ENCODE measurements around the gene ZDHHC18.
A peak's percentile ranks its signal among the peaks of the same experiment; 100 is the strongest.

ZDHHC18 gene

GRCh38 chr1:26788515-26788785 lies 38.0 kb upstream of the ZDHHC18 start:
- H3K4me3 ChIP-seq (ENCODE audit: low read depth, low read length), result peak overlapping the region; percentile 82
- no peak for DNase-seq (ENCODE audit: low read depth)
- TF ChIP-seq CTCF (conservative IDR thresholded peaks at IDR 0.05; ENCODE audit: low read depth, low read length), result no peak

DNA sequence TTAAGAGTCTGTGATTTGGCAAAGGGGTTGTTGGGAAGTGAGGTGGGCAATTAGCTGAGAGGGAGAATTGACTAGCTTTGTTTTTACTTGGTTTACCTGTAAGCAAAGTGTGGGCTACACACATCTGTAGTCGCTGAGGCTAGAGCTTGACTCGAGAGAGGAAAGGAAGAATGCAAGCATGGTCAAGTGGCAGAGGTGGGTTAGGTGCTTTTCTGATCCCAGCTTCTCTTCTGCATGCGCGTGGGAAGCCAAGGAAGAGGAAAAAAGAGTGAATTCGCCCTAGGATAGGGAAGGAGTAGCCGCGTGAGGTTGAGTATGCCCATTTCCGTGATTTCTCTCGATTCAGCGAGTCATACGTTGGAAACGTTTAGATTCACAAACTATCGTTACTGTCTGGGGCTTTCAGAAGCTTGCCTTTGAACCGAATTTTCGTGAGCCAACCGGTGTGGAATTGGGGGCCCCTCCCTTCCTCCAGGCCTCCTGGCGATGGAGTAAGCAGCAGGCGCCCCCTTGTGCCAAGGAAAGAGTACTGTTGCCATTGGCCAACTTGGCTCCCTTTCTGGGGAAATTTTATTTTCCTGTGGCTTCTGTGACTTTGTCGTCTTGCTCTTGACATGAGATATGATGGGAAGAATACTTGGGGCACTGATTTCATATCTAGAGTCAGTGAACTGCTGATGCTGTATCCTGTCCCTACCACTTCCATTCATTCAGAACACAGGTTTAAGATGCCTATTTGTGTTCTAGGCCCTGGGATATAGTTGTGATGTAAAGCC lies 37.5 kb upstream of the ZDHHC18 start:
- DNase-seq (ENCODE audit: low read depth), result peak; percentile 92
- TF ChIP-seq CTCF (conservative IDR thresholded peaks at IDR 0.05; ENCODE audit: low read depth, low read length), result peak; percentile 95
- peak overlapping the region; percentile 82 for H3K4me3 ChIP-seq (ENCODE audit: low read depth, low read length)

GRCh38 chr1:26789612-26789865 lies 36.9 kb upstream of the ZDHHC18 start:
- no peak for DNase-seq (ENCODE audit: low read depth)
- H3K4me3 ChIP-seq (ENCODE audit: low read depth, low read length), result no peak overlapping the region
- no peak for TF ChIP-seq CTCF (conservative IDR thresholded peaks at IDR 0.05; ENCODE audit: low read depth, low read length)

- TF ChIP-seq CTCF (conservative IDR thresholded peaks at IDR 0.05; ENCODE audit: low read depth, low read length), result no peak
- no peak overlapping the region for H3K4me3 ChIP-seq (ENCODE audit: low read depth, low read length)
- peak; percentile 41 for DNase-seq (ENCODE audit: low read depth)
These were observed 36.6 kb upstream of the ZDHHC18 start for GRCh38 chr1:26789931-26790330.

DNA sequence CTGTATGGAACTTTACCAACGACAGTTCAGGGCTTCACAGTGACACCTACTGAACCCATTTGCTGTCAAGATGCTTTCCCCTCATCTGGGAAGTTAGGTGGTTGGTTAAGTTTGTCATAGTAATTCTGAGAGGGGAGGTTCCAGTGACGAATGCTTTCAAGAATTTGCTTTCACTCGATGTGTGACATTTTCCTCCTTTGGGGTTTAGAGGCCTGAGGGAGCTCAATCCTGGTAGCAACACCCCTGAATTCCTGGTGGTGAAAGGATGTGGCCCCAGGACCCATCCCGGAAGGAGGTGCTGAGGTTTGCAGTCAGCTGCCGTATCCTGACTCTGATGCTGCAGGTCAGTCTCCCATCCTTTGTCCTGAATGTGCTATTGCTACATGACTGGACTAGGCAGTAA lies 35.9 kb upstream of the ZDHHC18 start:
- no peak for TF ChIP-seq CTCF (conservative IDR thresholded peaks at IDR 0.05; ENCODE audit: low read depth, low read length)
- no peak for DNase-seq (ENCODE audit: low read depth)
- no peak overlapping the region for H3K4me3 ChIP-seq (ENCODE audit: low read depth, low read length)

DNA sequence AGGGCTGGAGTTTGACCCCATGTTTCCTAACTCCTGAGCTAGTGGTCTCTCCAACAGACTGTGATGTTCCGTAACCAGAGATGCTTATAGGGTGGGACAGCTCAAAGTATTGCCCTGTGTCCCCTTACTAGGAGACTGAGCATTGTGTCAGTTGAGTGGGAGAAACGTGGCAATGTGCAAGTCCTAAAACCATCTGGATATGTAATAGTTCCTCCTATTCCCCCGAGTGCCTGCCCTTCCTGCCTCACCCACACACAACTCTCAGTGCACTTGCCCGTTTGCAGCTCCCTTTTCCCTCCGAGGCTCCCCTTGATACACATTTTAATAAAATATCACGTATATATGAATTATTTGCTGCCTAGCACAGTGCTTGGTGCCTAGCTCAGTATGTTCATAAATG lies 35.3 kb upstream of the ZDHHC18 start:
- DNase-seq (ENCODE audit: low read depth), result no peak
- H3K4me3 ChIP-seq (ENCODE audit: low read depth, low read length), result no peak overlapping the region
- no peak for TF ChIP-seq CTCF (conservative IDR thresholded peaks at IDR 0.05; ENCODE audit: low read depth, low read length)

DNA sequence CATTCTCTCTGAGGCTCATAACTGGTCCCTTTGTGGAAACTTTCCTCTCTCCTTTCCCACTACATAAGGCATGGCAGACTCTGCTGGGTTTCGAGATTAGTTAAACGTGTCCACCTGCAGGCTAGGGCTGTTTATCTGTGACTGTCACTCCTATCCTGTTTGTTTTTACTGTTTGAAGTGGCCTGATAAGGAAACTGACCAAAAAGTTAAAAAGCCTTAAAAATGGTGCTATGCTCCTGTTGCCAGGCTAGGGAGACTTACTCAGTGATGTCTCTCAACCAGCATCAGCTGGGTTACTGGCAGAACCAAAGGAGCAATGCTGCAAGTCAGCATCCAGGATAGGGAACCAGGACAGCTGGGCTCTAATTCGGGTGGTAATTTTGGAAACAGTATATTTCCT lies 34.9 kb upstream of the ZDHHC18 start:
- no peak overlapping the region for H3K4me3 ChIP-seq (ENCODE audit: low read depth, low read length)
- no peak for DNase-seq (ENCODE audit: low read depth)
- no peak for TF ChIP-seq CTCF (conservative IDR thresholded peaks at IDR 0.05; ENCODE audit: low read depth, low read length)
